CD14-positive monocyte (primary cell): ENCODE data around the gene ZNF385A. TPM values are rescaled to one million over a fixed set of nuclear protein-coding genes. Genes with fewer than 3 reads are reported as not detected.

ENCODE experiments used
- DNase-seq, 3 donors: peaks; one replicate each; pipeline ENCODE4 v3.0.0-alpha.2; 2011 to 2022
- H2AFZ ChIP-seq: 2 replicates; pipeline ENCODE4 v1.6.0; 2012; ENCODE audit warnings: mild to moderate bottlenecking, low read depth, low read length, inconsistent platforms; ENCODE audit not compliant: insufficient read depth, poor library complexity, severe bottlenecking
- H3K27ac ChIP-seq, 2 donors: 1 replicate in 1 of 2; 2 replicates in 1 of 2; pipeline ENCODE4 v1.5.1; 2012 to 2013; ENCODE audit warnings: low read length in 2 of 2, control low read depth in 1 of 2, inconsistent platforms in 1 of 2, low read depth in 1 of 2, mild to moderate bottlenecking in 1 of 2
- H3K27me3 ChIP-seq, 2 donors: one replicate each; pipeline versions ENCODE4 v1.6.0 to v1.6.1; 2011 to 2013; ENCODE audit warnings: low read length in 2 of 2; ENCODE audit not compliant: control insufficient read depth in 2 of 2, insufficient read depth in 2 of 2
- H3K36me3 ChIP-seq, 2 donors: replicated peaks in 1 of 2; 1 replicate in 1 of 2; 2 replicates in 1 of 2; pipeline versions ENCODE4 v1.5.1 to v1.6.1; 2012 to 2013; ENCODE audit warnings: low read length in 2 of 2, control low read depth in 1 of 2, inconsistent platforms in 1 of 2, mild to moderate bottlenecking in 1 of 2; ENCODE audit not compliant: insufficient read depth in 2 of 2, control insufficient read depth in 1 of 2
- H3K4me1 ChIP-seq, 2 donors: 1 replicate in 1 of 2; 2 replicates in 1 of 2; pipeline versions ENCODE4 v1.5.1 to v1.6.1; 2012 to 2013; ENCODE audit warnings: low read length in 2 of 2, control low read depth in 1 of 2, inconsistent platforms in 1 of 2, mild to moderate bottlenecking in 1 of 2, moderate library complexity in 1 of 2; ENCODE audit not compliant: insufficient read depth in 2 of 2, control insufficient read depth in 1 of 2
- H3K4me2 ChIP-seq: replicated peaks from 2 replicates; pipeline ENCODE3; 2012; ENCODE audit warnings: low read length, moderate library complexity, mild to moderate bottlenecking; ENCODE audit not compliant: poor library complexity, severe bottlenecking; ENCODE audit errors: extremely low read depth
- H3K4me3 ChIP-seq, 3 experiments: fragments of 200-600 bp in 1 of 3; sonication (generic) in 1 of 3; replicated peaks in 1 of 3; 1 replicate in 2 of 3; 2 replicates in 1 of 3; pipeline ENCODE4 v1.5.1; 2011 to 2013; ENCODE audit warnings: low read length in 3 of 3, mild to moderate bottlenecking in 3 of 3, control low read depth in 2 of 3, low read depth in 2 of 3, inconsistent platforms in 1 of 3, moderate library complexity in 1 of 3
- H3K79me2 ChIP-seq: 2 replicates; pipeline ENCODE4 v1.6.0; 2012; ENCODE audit warnings: mild to moderate bottlenecking, control low read depth, inconsistent platforms, low read length, moderate library complexity; ENCODE audit not compliant: insufficient read depth
- H3K9ac ChIP-seq: 2 replicates; pipeline ENCODE4 v1.6.0; 2017; ENCODE audit warnings: low read length, mild to moderate bottlenecking; ENCODE audit not compliant: insufficient read depth, poor library complexity, severe bottlenecking
- H3K9me3 ChIP-seq, 2 donors: replicated peaks in 1 of 2; 1 replicate in 1 of 2; 2 replicates in 1 of 2; pipeline versions ENCODE4 v1.5.1 to v1.6.1; 2012 to 2013; ENCODE audit warnings: low read length in 2 of 2, control low read depth in 1 of 2; ENCODE audit not compliant: control insufficient read depth in 1 of 2, insufficient read depth in 1 of 2
- H4K20me1 ChIP-seq: 2 replicates; pipeline ENCODE4 v1.6.0; 2012; ENCODE audit warnings: mild to moderate bottlenecking, low read length, control low read depth, moderate library complexity; ENCODE audit not compliant: insufficient read depth
- H3K27ac Mint-ChIP-seq, 7 donors: one replicate each; pipeline ENCODE4 v1.8.0; 2020; ENCODE audit warnings: mild to moderate bottlenecking in 7 of 7, mixed read lengths in 7 of 7, moderate library complexity in 6 of 7, inconsistent platforms in 2 of 7
- H3K27me3 Mint-ChIP-seq, 3 donors: one replicate each; pipeline ENCODE4 v1.8.0; 2021 to 2022; ENCODE audit warnings: low read depth in 3 of 3, mild to moderate bottlenecking in 3 of 3, mixed read lengths in 3 of 3, moderate library complexity in 3 of 3, inconsistent platforms in 1 of 3
- H3K36me3 Mint-ChIP-seq, 2 donors: one replicate each; pipeline ENCODE4 v1.8.0; 2020; ENCODE audit warnings: mixed read lengths in 2 of 2, inconsistent platforms in 1 of 2, mild to moderate bottlenecking in 1 of 2
- H3K4me1 Mint-ChIP-seq: one replicate; pipeline ENCODE4 v1.8.0; 2020; ENCODE audit warnings: mild to moderate bottlenecking, mixed read lengths
- H3K4me3 Mint-ChIP-seq, 2 donors: one replicate each; pipeline ENCODE4 v1.8.0; 2020; ENCODE audit warnings: mild to moderate bottlenecking in 2 of 2, mixed read lengths in 2 of 2, moderate library complexity in 1 of 2
- H3K9me3 Mint-ChIP-seq, 7 donors: one replicate each; pipeline ENCODE4 v1.8.0; 2020 to 2022; ENCODE audit warnings: mixed read lengths in 7 of 7, mild to moderate bottlenecking in 6 of 7, moderate library complexity in 6 of 7, inconsistent platforms in 2 of 7
- WGBS: methylation state at CpG from one replicate; pipeline ENCODE4 v1.1.5; 2013; ENCODE audit warnings: missing lambda C conversion rate; ENCODE audit not compliant: insufficient coverage; 5-methylcytosine and 5-hydroxymethylcytosine counted together
- intact Hi-C, 2 donors: fragments of 100-400 bp; cut with micrococcal nuclease; formaldehyde crosslinking; loops; one replicate each; pipeline versions ENCODE4 v1.15.0 to v1.15.1; 2023
- polyA plus RNA-seq, 3 donors: library from polyadenylated mRNA; depleted of rRNA in 1 of 3; unstranded in 2 of 3; stranded (reverse) in 1 of 3; fragments of 300-500 nt in 2 of 3; fragments of >200 nt in 1 of 3; fragmentation: Illumina TruSeq in 2 of 3; gene quantifications; 1 replicate in 2 of 3; 2 replicates in 1 of 3; pipeline ENCODE4 v1.2.3, GENCODE V29; 2012 to 2021
- TF ChIP-seq, protein P1 (sequence below): fragments of 200-600 bp; IDR thresholded peaks from one replicate; pipeline ENCODE4 v1.8.0; 2022; ENCODE audit warnings: antibody characterized with exemption, mild to moderate bottlenecking

Gene ZNF385A
- polyA plus RNA-seq, 3 donors: 53.9 to 97.6 (median 78.3) TPM

GRCh38 chr12:54376596-54376995, 7.9 kb downstream of the ZNF385A start:
- Histone ChIP-seq H3K4me1 (peaks cover 37 to 64% of the 10 kb centered on the region in 2 donors), H3K9me3 (no peaks in the 10 kb centered on the region), H3K4me3 (no peak overlapping the region), H3K4me2 (no peak overlapping the region), H3K79me2 (peaks cover 55% of the 10 kb centered on the region), H4K20me1 (peaks cover 97% of the 10 kb centered on the region), H2AFZ (no peak overlapping the region), H3K27me3 (no peaks in the 10 kb centered on the region), H3K27ac (no peak overlapping the region), H3K36me3 (peaks cover 75 to 78% of the 10 kb centered on the region in 2 donors), H3K9ac (no peak overlapping the region)
- no peak for DNase-seq
- intact Hi-C loops: loop anchor here in 1 of 2 donors (5.0 kb wide), 1 partner anchor 84 kb away; no protein-coding TSS in a partner anchor
- Mint-ChIP-seq H3K4me3 (no peak overlapping the region), H3K4me1 (peaks cover 81% of the 10 kb centered on the region), H3K36me3 (peaks cover 90 to 95% of the 10 kb centered on the region in 2 donors), H3K27ac (peak overlapping the region in 3 of 7 donors; percentile 13 to 57 (median 18)), H3K9me3 (no peaks in the 10 kb centered on the region), H3K27me3 (peaks cover 0 to 4% (median 0%) of the 10 kb centered on the region in 3 donors)
- 100% methylated on average over 1 of the region's 4 CpGs for WGBS
- TF ChIP-seq, protein P1, sequence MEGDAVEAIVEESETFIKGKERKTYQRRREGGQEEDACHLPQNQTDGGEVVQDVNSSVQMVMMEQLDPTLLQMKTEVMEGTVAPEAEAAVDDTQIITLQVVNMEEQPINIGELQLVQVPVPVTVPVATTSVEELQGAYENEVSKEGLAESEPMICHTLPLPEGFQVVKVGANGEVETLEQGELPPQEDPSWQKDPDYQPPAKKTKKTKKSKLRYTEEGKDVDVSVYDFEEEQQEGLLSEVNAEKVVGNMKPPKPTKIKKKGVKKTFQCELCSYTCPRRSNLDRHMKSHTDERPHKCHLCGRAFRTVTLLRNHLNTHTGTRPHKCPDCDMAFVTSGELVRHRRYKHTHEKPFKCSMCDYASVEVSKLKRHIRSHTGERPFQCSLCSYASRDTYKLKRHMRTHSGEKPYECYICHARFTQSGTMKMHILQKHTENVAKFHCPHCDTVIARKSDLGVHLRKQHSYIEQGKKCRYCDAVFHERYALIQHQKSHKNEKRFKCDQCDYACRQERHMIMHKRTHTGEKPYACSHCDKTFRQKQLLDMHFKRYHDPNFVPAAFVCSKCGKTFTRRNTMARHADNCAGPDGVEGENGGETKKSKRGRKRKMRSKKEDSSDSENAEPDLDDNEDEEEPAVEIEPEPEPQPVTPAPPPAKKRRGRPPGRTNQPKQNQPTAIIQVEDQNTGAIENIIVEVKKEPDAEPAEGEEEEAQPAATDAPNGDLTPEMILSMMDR: no peak

DNA sequence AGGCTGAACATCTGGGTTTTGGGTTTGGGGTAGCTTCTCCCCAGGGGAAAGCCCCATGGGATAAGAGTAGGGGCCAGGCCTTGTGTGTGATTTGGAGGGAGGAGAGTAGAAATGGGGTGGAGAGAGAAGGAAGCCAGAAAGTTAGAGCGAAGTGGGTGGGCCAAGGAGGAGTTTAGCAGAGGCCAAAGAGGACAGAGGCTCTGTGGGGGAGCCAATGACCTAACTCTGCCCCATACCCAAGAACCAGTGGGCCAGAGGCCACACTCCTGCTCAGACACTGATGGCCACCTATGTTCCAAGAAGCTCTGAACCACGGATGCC, 9.3 kb downstream of the ZNF385A start:
- H3K4me3 ChIP-seq: no peak overlapping the region
- no peak overlapping the region for H3K4me2 ChIP-seq
- H3K27me3 ChIP-seq: no peaks in the 10 kb centered on the region
- TF ChIP-seq, protein P1: no peak
- peaks cover 44% of the 10 kb centered on the region for H3K79me2 ChIP-seq
- 100% methylated on average over 1 of the region's 2 CpGs for WGBS
- Mint-ChIP-seq H3K27ac (peak overlapping the region in 3 of 7 donors; percentile 23 to 60 (median 43)), H3K9me3 (no peaks in the 10 kb centered on the region), H3K4me3 (no peak overlapping the region), H3K4me1 (peaks cover 75% of the 10 kb centered on the region), H3K27me3 (peaks cover 0 to 4% (median 0%) of the 10 kb centered on the region in 3 donors), H3K36me3 (peaks cover 89 to 94% of the 10 kb centered on the region in 2 donors)
- peaks cover 25 to 54% of the 10 kb centered on the region in 2 donors for H3K4me1 ChIP-seq
- H3K9me3 ChIP-seq: no peaks in the 10 kb centered on the region
- intact Hi-C loops: loop anchor here in 1 of 2 donors (5.0 kb wide), 1 partner anchor 83 kb away; no protein-coding TSS in a partner anchor
- H3K27ac ChIP-seq: no peak overlapping the region
- H3K36me3 ChIP-seq: peaks cover 86 to 87% of the 10 kb centered on the region in 2 donors
- peaks cover 99% of the 10 kb centered on the region for H4K20me1 ChIP-seq
- no peak overlapping the region for H3K9ac ChIP-seq
- no peak for DNase-seq
- H2AFZ ChIP-seq: no peak overlapping the region
